NCI-H128 (cell line): ENCODE data around the gene FRMD1.

Experiments
- DNase-seq: peaks from one replicate; lab custom pipeline; 2025; ENCODE audit not compliant: unreplicated experiment; lab: John Stamatoyannopoulos, UW

FRMD1 gene

GRCh38 chr6:168113226-168113625 is 34.2 kb upstream of the FRMD1 start:
- DNase-seq = no peak

DNA sequence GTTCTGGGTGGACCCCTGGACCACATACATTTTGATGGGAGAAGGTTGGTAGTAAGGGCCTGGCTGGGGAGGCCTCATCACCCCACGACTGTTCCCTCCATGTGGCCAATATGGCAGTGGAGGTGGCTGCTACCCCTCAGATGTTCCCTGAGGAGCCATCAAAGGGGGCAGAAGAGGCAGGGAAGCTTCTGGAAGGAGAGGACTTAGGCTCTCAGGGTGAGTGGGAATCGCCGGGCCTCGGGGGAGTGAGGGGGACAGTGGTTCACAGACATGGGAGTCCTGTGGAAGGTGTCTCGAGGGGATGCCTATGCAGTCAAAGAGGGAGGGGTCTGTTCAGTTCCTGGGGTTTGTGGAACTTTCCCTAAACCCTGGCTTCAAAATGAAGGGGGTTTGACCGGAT is 32.9 kb upstream of the FRMD1 start:
- no peak for DNase-seq

DNA sequence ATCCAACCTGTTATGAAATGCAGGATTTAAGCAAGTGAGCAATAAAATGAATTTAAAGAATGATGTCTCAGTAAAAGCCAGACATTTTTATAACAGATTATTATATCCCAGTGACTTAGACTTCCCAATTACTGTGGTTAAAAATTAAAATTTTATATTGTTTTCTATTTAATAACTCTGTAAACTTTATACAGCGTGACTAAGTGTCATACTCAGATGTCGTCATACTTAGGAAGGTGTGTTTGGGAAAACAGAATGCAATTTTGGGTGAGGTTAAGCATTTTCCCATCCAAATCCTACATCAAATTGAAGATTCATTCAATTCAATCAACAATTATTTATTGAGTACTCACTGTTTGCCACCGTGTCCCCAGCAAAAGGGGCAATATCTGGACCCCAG is 31.4 kb upstream of the FRMD1 start:
- DNase-seq = no peak

GRCh38 chr6:168109171-168109570 is 30.2 kb upstream of the FRMD1 start:
- no peak for DNase-seq

GRCh38 chr6:168107191-168107983 is 28.4 kb upstream of the FRMD1 start:
- DNase-seq = no peak

DNA sequence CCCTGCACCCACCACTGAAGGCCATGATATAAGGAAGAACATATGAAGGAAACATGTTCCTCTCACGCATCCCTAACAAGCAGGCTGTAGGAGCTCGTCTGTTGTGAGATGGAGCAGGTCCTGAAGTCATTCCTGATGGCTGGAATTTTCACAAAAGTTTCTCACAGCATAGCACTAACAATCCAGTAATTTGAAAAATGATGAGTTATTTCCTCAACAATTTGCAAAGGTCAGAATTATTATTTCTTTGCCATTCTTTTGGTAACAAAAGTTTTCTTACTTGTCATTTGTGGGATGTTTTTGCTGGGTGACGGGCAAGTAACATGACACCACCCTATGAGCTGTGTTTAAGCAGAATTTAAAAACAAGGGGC is 27.6 kb upstream of the FRMD1 start:
- no peak for DNase-seq

DNA sequence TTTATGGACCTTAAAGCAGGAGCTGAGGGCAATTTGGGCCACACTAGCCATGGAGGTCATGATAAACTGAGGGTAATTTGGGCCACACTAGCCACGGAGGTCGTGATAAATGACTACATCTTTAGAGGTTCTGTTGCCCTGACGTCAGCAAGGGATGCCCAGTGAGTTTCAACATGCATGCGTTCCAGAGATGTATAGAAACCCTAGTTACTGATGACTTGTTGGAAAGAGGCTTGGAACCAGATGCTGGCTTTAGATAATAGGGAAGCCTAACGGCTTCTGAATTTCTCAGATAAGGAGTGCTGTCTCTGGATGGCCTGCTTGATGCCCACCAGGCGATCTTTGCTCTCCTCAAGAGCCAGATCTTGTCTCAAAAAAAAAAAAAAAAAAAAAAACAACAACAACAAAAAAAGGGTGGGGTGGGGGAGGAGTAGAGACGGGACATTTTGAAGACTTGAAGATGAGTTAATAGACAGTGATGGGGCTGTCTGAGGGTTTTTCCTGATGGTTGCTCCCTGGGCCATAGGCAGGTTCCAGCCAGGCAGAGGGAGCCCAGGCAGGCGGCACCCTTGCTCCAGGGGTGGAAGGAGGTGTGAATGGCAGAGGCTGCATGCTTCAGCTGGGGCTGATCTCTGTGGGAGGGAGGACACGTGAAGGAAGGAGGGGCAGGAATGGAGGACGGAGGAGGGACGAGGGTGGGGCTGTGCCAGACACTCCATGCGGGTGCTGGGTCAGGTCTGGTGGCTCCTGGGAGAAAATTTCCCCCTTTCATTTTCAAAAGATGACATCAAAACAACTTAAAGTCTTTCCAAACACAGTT is 27.0 kb upstream of the FRMD1 start:
- no peak for DNase-seq

DNA sequence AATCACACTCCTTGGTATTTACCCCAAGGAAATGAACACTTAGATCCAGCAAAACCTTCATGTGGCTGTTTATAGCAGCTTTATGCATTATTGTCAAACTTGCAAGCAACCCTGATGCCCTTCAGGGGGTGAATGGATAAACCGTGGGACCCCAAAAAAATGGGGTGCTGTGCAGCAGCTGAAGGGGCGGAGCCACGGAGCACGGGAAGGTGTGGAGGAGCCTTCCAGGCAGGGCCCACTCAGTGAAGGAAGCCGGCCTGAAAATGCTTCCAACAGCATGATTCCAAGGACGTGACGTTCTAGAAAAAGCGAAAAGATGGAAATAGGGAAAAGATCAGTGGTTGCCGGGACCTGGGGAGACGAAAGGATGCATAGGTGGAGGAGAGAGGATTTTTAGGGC is 25.6 kb upstream of the FRMD1 start:
- DNase-seq = no peak

DNA sequence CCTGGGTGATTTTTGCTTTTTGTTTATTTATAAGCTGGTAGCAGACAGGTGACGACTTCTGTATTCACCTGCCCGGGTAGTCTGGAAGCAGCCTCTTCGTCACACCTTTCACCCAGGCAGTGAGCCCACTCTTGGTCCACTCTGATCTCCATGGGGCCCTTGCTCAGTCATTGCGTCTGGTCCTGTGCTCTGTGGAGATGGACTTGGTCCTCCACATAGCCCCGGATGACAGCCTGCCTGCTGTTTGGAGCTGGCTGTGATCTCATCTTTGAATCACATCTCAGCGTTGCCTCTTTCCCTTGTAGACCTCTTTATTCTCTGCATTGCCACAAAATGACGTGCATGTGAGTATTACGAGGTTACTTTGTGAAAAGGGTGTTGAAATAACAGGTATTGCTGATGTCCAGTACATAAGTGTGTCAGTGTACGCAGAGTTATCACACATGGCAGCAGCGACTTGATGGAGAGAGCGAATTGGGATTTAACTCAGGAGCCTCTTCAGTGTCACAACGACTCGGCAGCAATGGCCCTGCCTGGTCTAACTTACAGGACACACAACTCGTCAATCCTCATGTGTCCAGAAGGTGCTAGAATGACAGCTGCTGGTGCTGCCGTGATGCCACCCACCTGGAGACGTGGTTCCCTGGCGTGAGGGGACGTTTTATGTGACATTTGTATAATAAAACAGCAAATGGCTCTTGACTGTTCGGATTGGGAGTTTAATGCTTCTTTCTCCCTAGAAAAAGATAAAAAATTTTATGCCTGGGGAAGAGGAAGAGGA is 24.2 kb upstream of the FRMD1 start:
- DNase-seq = no peak

DNA sequence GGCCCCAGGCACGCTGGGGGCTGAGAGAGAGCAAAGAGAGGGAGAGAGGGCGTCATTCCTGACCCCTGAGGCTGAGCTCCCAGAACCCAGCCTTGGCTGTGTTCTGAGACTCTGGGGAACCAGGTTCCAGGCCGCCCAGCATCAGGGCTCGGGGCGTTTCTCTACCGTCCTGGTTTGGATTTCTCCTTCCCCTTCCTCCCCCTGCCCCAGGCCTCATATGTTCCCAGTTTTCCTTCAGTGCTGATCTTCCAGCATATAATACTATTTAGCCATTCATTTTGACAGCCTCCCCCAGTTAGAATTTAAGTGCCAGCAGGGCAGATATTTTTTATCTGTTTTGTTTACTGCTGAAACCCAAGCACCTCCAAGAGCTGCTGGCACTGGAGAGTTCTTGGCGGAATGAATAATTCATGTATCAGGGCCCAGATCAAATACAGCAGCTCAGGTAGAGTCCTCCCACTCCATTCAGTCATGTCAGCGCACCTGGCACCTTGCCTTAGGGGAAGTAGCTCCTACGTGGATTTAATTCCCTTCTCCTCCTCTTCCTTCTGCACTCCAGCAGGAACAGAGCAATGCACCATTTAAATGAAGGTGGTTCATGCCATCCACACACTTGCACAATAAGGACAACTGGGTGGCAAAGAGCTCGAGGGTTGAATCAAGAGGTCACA is 23.4 kb upstream of the FRMD1 start:
- peak; percentile 73 for DNase-seq

- DNase-seq = no peak
These were observed 22.7 kb upstream of the FRMD1 start for GRCh38 chr6:168101590-168102314.

DNA sequence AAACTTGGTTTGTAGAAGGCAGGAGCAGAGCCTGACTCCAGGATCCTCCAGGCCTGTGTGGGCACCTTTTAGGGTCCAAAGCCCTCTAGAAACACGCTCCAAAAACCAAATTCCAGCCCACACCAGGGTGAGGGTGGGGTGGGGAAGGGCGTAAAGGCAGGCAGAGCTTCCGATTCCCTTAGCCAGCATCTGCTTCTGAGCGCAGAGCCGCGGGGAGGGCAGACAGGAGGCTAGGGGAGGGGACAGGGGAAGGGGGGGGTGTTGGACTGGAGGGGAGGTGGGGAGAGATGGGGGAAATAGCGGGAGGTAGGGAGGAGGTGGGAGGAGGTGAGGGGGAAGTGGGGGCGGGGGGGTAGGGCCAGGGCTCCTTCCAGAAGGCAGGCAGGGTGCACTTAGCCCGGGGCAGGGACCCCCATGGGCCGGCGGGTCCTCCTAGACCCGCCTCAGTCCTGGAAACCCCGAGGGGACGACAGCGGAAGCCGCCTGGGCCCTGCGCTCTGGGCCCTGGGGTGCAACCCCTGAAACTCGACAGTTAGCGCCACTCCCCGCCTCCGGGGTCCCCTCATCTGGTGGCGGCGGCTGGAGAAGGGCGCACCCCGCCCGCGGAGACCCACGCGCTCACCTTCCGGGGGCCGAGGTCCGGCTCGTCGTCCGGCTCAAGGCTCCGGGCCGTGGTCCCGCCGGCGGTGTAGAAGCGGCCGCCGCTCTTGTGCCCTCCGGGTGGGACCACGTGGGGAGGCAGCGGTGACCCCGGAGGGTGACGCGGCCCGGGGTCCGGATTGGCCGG is 22.0 kb upstream of the FRMD1 start:
- DNase-seq = no peak

DNA sequence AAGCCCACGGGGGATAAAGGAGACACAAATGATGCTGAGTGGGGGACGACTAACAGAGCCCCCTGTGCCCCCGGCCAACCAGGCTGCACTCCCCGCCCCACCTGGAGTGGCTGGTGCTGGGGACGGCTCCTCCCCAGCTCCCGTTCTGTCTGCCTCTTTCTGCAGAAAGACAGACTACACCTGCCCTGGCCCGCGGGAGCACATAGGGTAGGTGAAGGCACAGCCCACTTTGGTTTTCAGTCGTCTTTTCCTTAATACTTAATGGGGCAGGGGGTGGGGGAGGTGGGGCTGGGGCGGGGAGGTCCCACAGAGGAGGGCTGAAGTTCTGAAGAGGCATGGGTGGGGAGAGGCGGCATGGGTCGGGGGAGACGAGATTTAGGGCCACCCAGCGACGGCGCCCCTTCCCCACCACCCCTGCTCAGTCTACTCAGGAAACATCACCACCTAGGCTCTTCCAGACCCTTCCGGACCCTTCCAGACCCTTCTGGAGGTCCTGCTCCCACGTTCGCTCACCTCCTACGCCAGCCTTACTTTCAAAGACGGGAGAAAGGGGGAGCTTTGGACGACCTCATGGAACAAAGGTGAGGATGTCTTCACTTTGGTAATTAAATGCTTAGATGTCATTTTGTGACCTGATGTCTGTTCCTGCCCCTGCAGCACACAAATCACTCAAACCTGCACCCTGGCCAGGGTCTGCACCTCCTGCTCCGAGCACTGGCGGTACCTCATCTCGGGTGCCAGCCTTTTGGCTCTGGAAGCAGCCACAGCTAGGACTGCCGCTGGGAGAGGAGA is 21.2 kb upstream of the FRMD1 start:
- no peak for DNase-seq

DNA sequence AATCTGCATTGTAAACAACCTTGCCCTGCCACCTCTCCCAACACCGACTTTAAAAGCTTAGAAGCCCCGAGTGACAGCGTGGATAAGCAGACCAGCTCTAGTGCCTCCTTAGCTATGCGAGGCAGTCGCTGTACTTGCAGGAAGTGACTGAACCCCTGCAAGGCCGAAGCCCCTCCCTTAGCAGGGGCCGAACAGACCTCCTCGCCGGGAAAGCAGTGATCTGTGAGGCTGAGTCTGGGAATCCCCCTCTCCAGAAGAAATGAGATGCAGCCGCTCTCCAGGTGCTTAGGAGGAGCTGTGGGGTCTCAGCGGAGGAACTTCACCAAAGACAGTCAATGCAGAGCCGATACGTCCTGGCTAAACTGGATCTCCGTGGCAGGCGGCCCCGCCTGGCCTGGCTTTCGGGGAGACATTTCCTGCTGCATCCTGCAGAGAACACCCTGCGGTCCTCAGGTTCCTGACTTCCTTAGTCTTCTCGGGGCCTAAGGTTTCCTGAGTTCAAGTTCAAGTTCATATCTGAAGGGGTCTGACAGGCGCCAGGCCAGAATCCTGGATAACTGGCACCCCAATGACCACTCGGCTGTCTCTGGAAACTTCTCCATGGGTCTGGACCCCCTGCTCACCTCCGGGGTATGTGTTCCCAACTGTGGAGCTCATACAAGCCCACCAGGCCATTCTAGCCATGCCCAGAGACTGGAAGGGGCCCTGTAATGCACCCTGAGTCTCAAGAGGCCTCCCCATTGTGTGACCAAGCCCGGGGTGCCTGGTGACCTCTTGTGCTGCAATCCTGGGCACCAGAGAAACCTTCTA is 20.4 kb upstream of the FRMD1 start:
- DNase-seq = no peak

- DNase-seq = no peak
These were observed 19.4 kb upstream of the FRMD1 start for GRCh38 chr6:168098431-168098861.

DNA sequence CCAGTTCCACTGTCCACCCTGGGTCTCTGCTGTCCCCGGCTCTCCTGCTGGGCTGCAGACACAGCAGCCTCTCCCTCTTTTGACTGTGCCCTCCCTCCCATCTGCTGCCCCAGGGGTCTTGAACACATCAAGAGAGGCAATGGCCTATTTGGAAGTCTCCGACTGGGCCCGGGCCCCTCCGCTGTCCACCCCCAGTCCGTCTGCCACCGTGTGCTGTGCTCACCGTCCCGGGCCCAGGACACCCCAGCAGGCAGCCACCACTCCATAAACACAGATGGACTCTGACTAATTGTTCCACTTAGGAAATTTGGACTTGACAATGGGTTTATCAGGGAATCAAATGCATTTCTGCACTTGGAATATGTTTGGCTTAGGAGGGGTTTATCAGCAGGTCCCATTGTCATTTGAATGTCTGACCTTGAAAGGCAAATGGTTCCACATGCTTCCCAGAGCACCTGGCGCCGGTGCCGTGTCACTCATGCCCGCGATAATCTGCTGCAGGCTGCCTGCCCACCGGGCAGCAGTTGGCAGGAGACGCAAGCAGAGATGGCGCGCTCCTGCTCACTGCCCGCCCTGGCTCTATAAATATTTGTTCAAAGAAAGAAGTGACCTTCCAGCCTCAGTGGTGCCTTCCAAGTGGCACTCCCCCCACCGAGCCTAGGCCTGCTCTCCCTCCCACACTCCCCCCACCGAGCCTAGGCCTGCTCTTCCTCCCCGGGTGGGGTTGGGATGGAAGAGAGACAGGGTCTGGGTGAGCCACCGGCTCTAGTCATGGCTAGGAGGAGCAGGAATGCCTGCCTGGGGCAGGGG is 18.8 kb upstream of the FRMD1 start:
- DNase-seq = no peak

- DNase-seq = no peak
These were observed 18.2 kb upstream of the FRMD1 start for GRCh38 chr6:168097221-168097620.
